HepG2 (cell line): ENCODE data around the gene CTNNA3. TPM values are rescaled to one million over a fixed set of nuclear protein-coding genes. Genes with fewer than 3 reads are reported as not detected.
A peak's percentile ranks its signal among the peaks of the same experiment; 100 is the strongest.

Source experiments
- ATAC-seq: fragments of 200-7000 bp; cut with Tn5 transposase; 3 replicates; pipeline ENCODE4 v1.9.1; 2020; ENCODE audit warnings: mild to moderate bottlenecking, moderate library complexity
- BruUV-seq: library from RNA; stranded (reverse); fragments of 400-500 nt; replicated peaks from 2 replicates; lab custom pipeline; 2021; lab: Mats Ljungman, UMichigan
- CTCF ChIA-PET: fragments of 300-600 bp; formaldehyde crosslinking; extraction: SDS; loops from one replicate; lab custom pipeline; 2021; ENCODE audit warnings: low total read pairs, inconsistent platforms, low intra/inter-chr PET ratio; lab: Yijun Ruan, JAX
- POLR2A ChIA-PET: fragments of 350-600 bp; sonication (Branson Sonifier 250); formaldehyde crosslinking; loops from one replicate; lab custom pipeline; 2020; ENCODE audit warnings: antibody characterized with exemption, inconsistent platforms; lab: Yijun Ruan, JAX
- DNase-seq: peaks from one replicate; pipeline ENCODE4 v3.0.0-alpha.2; 2015; ENCODE audit warnings: low spot score
- FAIRE-seq: peaks from 3 replicates; lab custom pipeline; 2011; peaks lifted over from hg19 to GRCh38; lab: Jason Lieb, UNC
- H2AFZ ChIP-seq: one replicate; pipeline ENCODE4 v1.6.1; 2011; ENCODE audit warnings: low read length, inconsistent platforms
- H3K27ac ChIP-seq: fragments of 300-600 bp; 3 replicates; pipeline ENCODE4 v1.8.0; 2011; ENCODE audit warnings: mixed run types, mild to moderate bottlenecking, mixed read lengths, low read length, inconsistent platforms; ENCODE audit not compliant: insufficient read depth; ENCODE audit errors: extremely low read length
- H3K27me3 ChIP-seq, 2 experiments: fragments of 200-600 bp in 1 of 2; 2 replicates in 1 of 2; 3 replicates in 1 of 2; pipeline versions ENCODE4 v1.6.0 to v1.8.0; 2011; ENCODE audit warnings: low read length in 2 of 2, mild to moderate bottlenecking in 2 of 2, moderate library complexity in 2 of 2, inconsistent platforms in 1 of 2; ENCODE audit not compliant: insufficient read depth in 2 of 2, control insufficient read depth in 1 of 2
- H3K36me3 ChIP-seq, 2 experiments: fragments of 200-600 bp in 1 of 2; replicated peaks in 1 of 2; 2 replicates in 1 of 2; 3 replicates in 1 of 2; pipeline versions ENCODE4 v1.5.1 to v1.8.0; 2011; ENCODE audit warnings: low read length in 2 of 2, inconsistent platforms in 1 of 2; ENCODE audit not compliant: insufficient read depth in 2 of 2, control insufficient read depth in 1 of 2
- H3K4me1 ChIP-seq: 2 replicates; pipeline ENCODE4 v1.5.1; 2012; ENCODE audit warnings: low read length, inconsistent platforms; ENCODE audit not compliant: insufficient read depth
- H3K4me2 ChIP-seq: 2 replicates; pipeline ENCODE4 v1.6.0; 2011; ENCODE audit warnings: low read depth, low read length, inconsistent platforms
- H3K4me3 ChIP-seq, 3 experiments: fragments of 200-600 bp in 1 of 3; sonication (generic), shearing (Covaris generic) in 1 of 3; replicated peaks in 1 of 3; 2 replicates each; pipeline ENCODE4 v1.5.1; 2011 to 2016; ENCODE audit warnings: low read length in 3 of 3, inconsistent platforms in 2 of 3, low read depth in 2 of 3, mild to moderate bottlenecking in 2 of 3, control low read depth in 1 of 3, mixed read lengths in 1 of 3; ENCODE audit not compliant: insufficient read depth in 1 of 3
- H3K79me2 ChIP-seq: one replicate; pipeline ENCODE4 v1.6.1; 2011; ENCODE audit warnings: low read length, inconsistent platforms; ENCODE audit not compliant: insufficient read depth
- H3K9ac ChIP-seq: 2 replicates; pipeline ENCODE4 v1.6.0; 2011; ENCODE audit warnings: mild to moderate bottlenecking, low read depth, low read length, inconsistent platforms; ENCODE audit not compliant: insufficient read depth
- H3K9me3 ChIP-seq: 2 replicates; pipeline ENCODE4 v1.5.1; 2012; ENCODE audit warnings: mild to moderate bottlenecking, low read length
- H4K20me1 ChIP-seq: 2 replicates; pipeline ENCODE4 v1.6.0; 2011; ENCODE audit warnings: inconsistent platforms, mild to moderate bottlenecking, low read length, moderate library complexity; ENCODE audit not compliant: insufficient read depth
- ARNT2 ChIP-seq: sonication (generic); formaldehyde crosslinking; IDR thresholded peaks from 2 replicates; pipeline ENCODE4 v1.8.0; 2022; ENCODE audit warnings: mild to moderate bottlenecking, low read depth, missing genetic modification reagents, moderate library complexity
- FIP1L1 ChIP-seq: fragments of 200-400 bp; formaldehyde crosslinking; IDR thresholded peaks from 2 replicates; pipeline ENCODE4 v1.6.1; 2018; ENCODE audit warnings: low read depth, mild to moderate bottlenecking, low read length, moderate library complexity, borderline replicate concordance; ENCODE audit not compliant: insufficient read depth
- MAFF ChIP-seq: IDR thresholded peaks from 2 replicates; pipeline ENCODE4 v1.6.1; 2011; ENCODE audit warnings: low read depth, low read length, improper control_type of control experiment
- MAFK ChIP-seq, 2 experiments: IDR thresholded peaks in 1 of 2; conservative IDR thresholded peaks in 1 of 2; 2 replicates each; pipeline ENCODE4 v1.6.1; 2011; ENCODE audit warnings: improper control_type of control experiment in 2 of 2, low read length in 2 of 2
- ZNF343 ChIP-seq: sonication (generic); formaldehyde crosslinking; IDR thresholded peaks from 2 replicates; pipeline ENCODE4 v1.4.0; 2020; ENCODE audit warnings: mild to moderate bottlenecking, missing genetic modification reagents
- ZNF446 ChIP-seq: sonication (generic); formaldehyde crosslinking; IDR thresholded peaks from 2 replicates; pipeline ENCODE4 v1.5.0; 2020; ENCODE audit warnings: mild to moderate bottlenecking, missing genetic modification reagents
- ZNF460 ChIP-seq: sonication (generic); formaldehyde crosslinking; IDR thresholded peaks from 2 replicates; pipeline ENCODE4 v1.5.1; 2020; ENCODE audit warnings: missing genetic modification reagents, mild to moderate bottlenecking, borderline replicate concordance
- ZNF574 ChIP-seq: sonication (generic); formaldehyde crosslinking; IDR thresholded peaks from 2 replicates; pipeline ENCODE4 v1.4.0; 2020; ENCODE audit warnings: missing genetic modification reagents
- ZSCAN29 ChIP-seq: sonication (generic); formaldehyde crosslinking; conservative IDR thresholded peaks from 2 replicates; pipeline ENCODE4 v1.4.0; 2020; ENCODE audit warnings: mild to moderate bottlenecking, missing genetic modification reagents
- WGBS: methylation state at CpG from one replicate; pipeline ENCODE4 v1.1.6; 2017; ENCODE audit warnings: low lambda C conversion rate; 5-methylcytosine and 5-hydroxymethylcytosine counted together
- in situ Hi-C: cut with HindIII; loops from 2 replicates; pipeline ENCODE4 v1.10.0; 2017; ENCODE audit warnings: low pct_unique_long_range_greater_than_20kb; ENCODE audit not compliant: extremely low pct_ligation_motif_present
- intact Hi-C: fragments of 100-400 bp; cut with micrococcal nuclease; formaldehyde crosslinking; loops from one replicate; pipeline ENCODE4 v1.10.0; 2022; ENCODE audit not compliant: unreplicated experiment
- polyA plus RNA-seq, 8 experiments: library from polyadenylated mRNA; depleted of rRNA in 3 of 8; stranded (reverse) in 7 of 8; unstranded in 1 of 8; fragments of >200 nt; fragmentation: Illumina TruSeq in 4 of 8; extraction: Trizol in 4 of 8; gene quantifications; 2 replicates each; pipeline versions ENCODE4 v1.2.1 to v1.2.3, GENCODE V29; 2011 to 2016; ENCODE audit warnings: low read depth in 4 of 8, missing spikeins in 1 of 8, mixed read lengths in 1 of 8; ENCODE audit not compliant: insufficient read depth in 1 of 8
- total RNA-seq, 5 experiments: library from RNA; depleted of rRNA; stranded (reverse); fragments of >200 nt; fragmentation: Illumina TruSeq; extraction: Trizol; gene quantifications; 2 replicates each; pipeline ENCODE4 v1.2.3, GENCODE V29; 2016; ENCODE audit warnings: low read depth in 1 of 5

The CTNNA3 gene
- total and polyA plus RNA-seq, 2 of the 13 experiments (the other 11 are each of a cell fraction or from before 2014, with no cell fraction given), result not detected

- TF ChIP-seq ZNF446 (CRISPR knock-in tag) (no peak), ZNF460 (no peak), ZNF574 (CRISPR knock-in tag) (no peak), ZSCAN29 (CRISPR knock-in tag) (no peak), ARNT2 (CRISPR knock-in tag) (no peak)
These were observed 158.1 kb downstream of the CTNNA3 start (continued) for GRCh38 chr10:67537906-67538305.

GRCh38 chr10:67533376-67533775 is 162.6 kb downstream of the CTNNA3 start:
- TF ChIP-seq MAFF, result peak; percentile 55
- TF ChIP-seq MAFK (conservative IDR thresholded peaks at IDR 0.05 in 1 of 2, IDR thresholded peaks at IDR 0.05 in 1 of 2; ENCODE audit: low read length in 2 of 2), result peak; percentile 53 to 70
- TF ChIP-seq ZNF343, result no peak
- TF ChIP-seq FIP1L1, result no peak
- no peak for ATAC-seq
- BruUV-seq, result no TSS peak
- Histone ChIP-seq H4K20me1 (no peaks in the 10 kb centered on the region), H3K36me3 (no peaks in the 10 kb centered on the region), H3K27ac (no peak overlapping the region), H3K9me3 (no peaks in the 10 kb centered on the region), H3K27me3 (no peaks in the 10 kb centered on the region), H3K9ac (no peak overlapping the region), H3K4me1 (no peaks in the 10 kb centered on the region), H3K4me3 (no peak overlapping the region), H2AFZ (no peak overlapping the region), H3K4me2 (no peak overlapping the region), H3K79me2 (no peaks in the 10 kb centered on the region)
- WGBS, result 3% methylated on average over 1 of the region's 1 CpG
- FAIRE-seq, result no peak
- ChIA-PET POLR2A (no interaction called here), CTCF (no interaction called here)
- in situ Hi-C loops, result no loop called here
- intact Hi-C loops, result no loop called here
- DNase-seq, result no peak
